Activated naive CD8-positive, alpha-beta T cell treated with anti-CD3 and anti-CD28 coated beads, Interleukin-2, amount 10 ng/mL, durations not matched to agents 7 days and 5 days (primary cell): ENCODE measurements around the gene AGPAT2. TPM values are rescaled to one million over a fixed set of nuclear protein-coding genes. Genes with fewer than 3 reads are reported as not detected.
A peak's percentile ranks its signal among the peaks of the same experiment; 100 is the strongest.

Experiments used
- ATAC-seq: fragments of 150-1000 bp; cut with Tn5 transposase; one replicate; pipeline ENCODE4 v1.10.0; 2021; ENCODE audit warnings: low read depth, moderate library complexity
- POLR2A ChIA-PET: fragments of 350-600 bp; sonication (Branson Sonifier 250); formaldehyde crosslinking; loops from one replicate; lab custom pipeline; 2021; ENCODE audit warnings: antibody characterized with exemption; lab: Charles Lee
- DNase-seq: peaks from one replicate; pipeline ENCODE4 v3.0.0; 2021
- H3K27ac Mint-ChIP-seq: one replicate; pipeline ENCODE4 v1.8.0; 2022; ENCODE audit warnings: mild to moderate bottlenecking, mixed read lengths
- H3K27me3 Mint-ChIP-seq: one replicate; pipeline ENCODE4 v1.8.0; 2022; ENCODE audit warnings: mild to moderate bottlenecking, moderate library complexity, mixed read lengths
- H3K36me3 Mint-ChIP-seq: one replicate; pipeline ENCODE4 v1.8.0; 2021; ENCODE audit warnings: mild to moderate bottlenecking, mixed read lengths
- H3K4me1 Mint-ChIP-seq: one replicate; pipeline ENCODE4 v1.8.0; 2021; ENCODE audit warnings: mixed read lengths
- H3K4me3 Mint-ChIP-seq: one replicate; pipeline ENCODE4 v1.8.0; 2022; ENCODE audit warnings: mild to moderate bottlenecking, moderate library complexity, mixed read lengths
- H3K9me3 Mint-ChIP-seq: one replicate; pipeline ENCODE4 v1.8.0; 2021; ENCODE audit warnings: mixed read lengths
- total RNA-seq, 2 experiments: library from RNA; stranded (reverse); gene quantifications; one replicate each; pipeline ENCODE4 v1.2.3, GENCODE V29; 2021

AGPAT2 gene
- total RNA-seq, 2 experiments from 2014 or later: 21.6 to 24.8 TPM

- POLR2A ChIA-PET: interaction anchor here (0.6 to 4.0 kb wide), 3 partner anchors 11 to 625 kb away, joined by 3 to 46 read pairs (median 3); partner anchors contain the start of gene DIPK1B
Observed at GRCh38 chr9:136725612-136726011, 38.4 kb upstream of the AGPAT2 start.

GRCh38 chr9:136724772-136725171 is 37.5 kb upstream of the AGPAT2 start:
- Mint-ChIP-seq H3K36me3 (peaks cover 16% of the 10 kb centered on the region), H3K27me3 (peaks cover 2% of the 10 kb centered on the region), H3K27ac (no peak overlapping the region), H3K9me3 (no peaks in the 10 kb centered on the region), H3K4me1 (peaks cover 21% of the 10 kb centered on the region), H3K4me3 (no peak overlapping the region)
- POLR2A ChIA-PET: interaction anchor here (4.0 kb wide), 1 partner anchor 10 kb away, joined by 46 read pairs; the partner anchor contains the start of gene DIPK1B
- DNase-seq (no peak), ATAC-seq (no peak)

More at GRCh38 chr9:136725612-136726011, 38.4 kb upstream of the AGPAT2 start:
- peaks cover 2% of the 10 kb centered on the region for H3K27me3 Mint-ChIP-seq
- H3K36me3 Mint-ChIP-seq: peaks cover 16% of the 10 kb centered on the region
- no peak overlapping the region for H3K4me3 Mint-ChIP-seq
- DNase-seq: no peak
- no peaks in the 10 kb centered on the region for H3K9me3 Mint-ChIP-seq
- no peak overlapping the region for H3K27ac Mint-ChIP-seq
- ATAC-seq: no peak
- peaks cover 23% of the 10 kb centered on the region for H3K4me1 Mint-ChIP-seq

- no peaks in the 10 kb centered on the region for H3K27me3 Mint-ChIP-seq
- no peak overlapping the region for H3K4me3 Mint-ChIP-seq
- DNase-seq (no peak), ATAC-seq (no peak)
- peaks cover 16% of the 10 kb centered on the region for H3K4me1 Mint-ChIP-seq
- H3K9me3 Mint-ChIP-seq: no peaks in the 10 kb centered on the region
- no peak overlapping the region for H3K27ac Mint-ChIP-seq
- POLR2A ChIA-PET: no interaction called here
- H3K36me3 Mint-ChIP-seq: peaks cover 16% of the 10 kb centered on the region
Observed at GRCh38 chr9:136723989-136724388, 36.7 kb upstream of the AGPAT2 start.

- Mint-ChIP-seq H3K4me3 (no peak overlapping the region), H3K27me3 (no peaks in the 10 kb centered on the region), H3K27ac (no peak overlapping the region), H3K4me1 (peaks cover 16% of the 10 kb centered on the region), H3K36me3 (peaks cover 16% of the 10 kb centered on the region), H3K9me3 (no peaks in the 10 kb centered on the region)
- POLR2A ChIA-PET: no interaction called here
- ATAC-seq (no peak), DNase-seq (peak; percentile 32)
Observed at GRCh38 chr9:136723362-136723976, 36.2 kb upstream of the AGPAT2 start.

GRCh38 chr9:136722969-136723356 is 35.7 kb upstream of the AGPAT2 start:
- ATAC-seq (no peak), DNase-seq (peak; percentile 34)
- no peak overlapping the region for H3K4me3 Mint-ChIP-seq
- no peaks in the 10 kb centered on the region for H3K27me3 Mint-ChIP-seq
- H3K36me3 Mint-ChIP-seq: peaks cover 16% of the 10 kb centered on the region
- peaks cover 16% of the 10 kb centered on the region for H3K4me1 Mint-ChIP-seq
- POLR2A ChIA-PET: no interaction called here
- H3K27ac Mint-ChIP-seq: no peak overlapping the region
- H3K9me3 Mint-ChIP-seq: no peaks in the 10 kb centered on the region

GRCh38 chr9:136722093-136722968 is 35.1 kb upstream of the AGPAT2 start:
- DNase-seq: peak; percentile 30
- Mint-ChIP-seq H3K36me3 (peaks cover 16% of the 10 kb centered on the region), H3K4me1 (peaks cover 16% of the 10 kb centered on the region), H3K27ac (no peak overlapping the region), H3K9me3 (no peaks in the 10 kb centered on the region), H3K4me3 (no peak overlapping the region), H3K27me3 (no peaks in the 10 kb centered on the region)
- POLR2A ChIA-PET: interaction anchor here (0.9 kb wide), 1 partner anchor 21 kb away, joined by 5 read pairs; no protein-coding TSS in a partner anchor
- no peak for ATAC-seq

- H3K27me3 Mint-ChIP-seq: no peaks in the 10 kb centered on the region
- H3K27ac Mint-ChIP-seq: peak overlapping the region; percentile 6
- DNase-seq (peak; percentile 37), ATAC-seq (no peak)
- H3K4me3 Mint-ChIP-seq: no peak overlapping the region
- H3K36me3 Mint-ChIP-seq: peaks cover 11% of the 10 kb centered on the region
- peaks cover 12% of the 10 kb centered on the region for H3K4me1 Mint-ChIP-seq
- POLR2A ChIA-PET: interaction anchor here (0.9 kb wide), 1 partner anchor 21 kb away, joined by 5 read pairs; no protein-coding TSS in a partner anchor
- H3K9me3 Mint-ChIP-seq: no peaks in the 10 kb centered on the region
Observed at GRCh38 chr9:136721339-136722092, 34.3 kb upstream of the AGPAT2 start.

GRCh38 chr9:136720898-136721338 is 33.7 kb upstream of the AGPAT2 start:
- peak overlapping the region; percentile 6 for H3K27ac Mint-ChIP-seq
- H3K4me1 Mint-ChIP-seq: peaks cover 7% of the 10 kb centered on the region
- no peaks in the 10 kb centered on the region for H3K9me3 Mint-ChIP-seq
- ATAC-seq: no peak
- peak; percentile 31 for DNase-seq
- no peaks in the 10 kb centered on the region for H3K27me3 Mint-ChIP-seq
- H3K4me3 Mint-ChIP-seq: no peak overlapping the region
- peaks cover 9% of the 10 kb centered on the region for H3K36me3 Mint-ChIP-seq
- POLR2A ChIA-PET: no interaction called here

- Mint-ChIP-seq H3K4me3 (no peak overlapping the region), H3K9me3 (no peaks in the 10 kb centered on the region), H3K27ac (no peak overlapping the region), H3K36me3 (peaks cover 8% of the 10 kb centered on the region), H3K4me1 (peaks cover 4% of the 10 kb centered on the region), H3K27me3 (no peaks in the 10 kb centered on the region)
- DNase-seq (no peak), ATAC-seq (no peak)
- POLR2A ChIA-PET: interaction anchor here (1.2 kb wide), 1 partner anchor 9 kb away, joined by 3 read pairs; no protein-coding TSS in a partner anchor
Observed at GRCh38 chr9:136720251-136720897, 33.1 kb upstream of the AGPAT2 start.

- Mint-ChIP-seq H3K4me1 (peaks cover under 1% of the 10 kb centered on the region), H3K4me3 (no peak overlapping the region), H3K27ac (no peak overlapping the region), H3K27me3 (peaks cover 2% of the 10 kb centered on the region), H3K9me3 (no peaks in the 10 kb centered on the region), H3K36me3 (peaks cover 5% of the 10 kb centered on the region)
- POLR2A ChIA-PET: interaction anchor here (1.2 kb wide), 1 partner anchor 8 kb away, joined by 3 read pairs; no protein-coding TSS in a partner anchor
- no peak for ATAC-seq
- no peak for DNase-seq
Observed at GRCh38 chr9:136719195-136719880, 32.1 kb upstream of the AGPAT2 start.

GRCh38 chr9:136718345-136719194 is 31.3 kb upstream of the AGPAT2 start:
- POLR2A ChIA-PET: no interaction called here
- no peaks in the 10 kb centered on the region for H3K4me1 Mint-ChIP-seq
- no peak for ATAC-seq

More at GRCh38 chr9:136718345-136719194, 31.3 kb upstream of the AGPAT2 start:
- Mint-ChIP-seq H3K4me3 (no peak overlapping the region), H3K27me3 (peaks cover 8% of the 10 kb centered on the region), H3K9me3 (no peaks in the 10 kb centered on the region), H3K36me3 (peaks cover under 1% of the 10 kb centered on the region), H3K27ac (no peak overlapping the region)
- no peak for DNase-seq
